Tibial nerve (tissue), 4 donors: ENCODE results near the gene LAD1. TPM values are rescaled to one million over a fixed set of nuclear protein-coding genes. Genes with fewer than 3 reads are reported as not detected.

Experiments used
- DNase-seq, 2 donors: peaks; one replicate each; pipeline ENCODE4 v3.0.0-alpha.2; 2019; ENCODE audit warnings: low spot score in 2 of 2
- H3K27ac ChIP-seq, 4 donors: fragments of 200-600 bp; sonication (generic) in 3 of 4; one replicate each; pipeline ENCODE4 v1.5.1; 2017 to 2019; ENCODE audit warnings: mild to moderate bottlenecking in 1 of 4
- H3K27me3 ChIP-seq, 2 donors: fragments of 200-600 bp; sonication (generic) in 1 of 2; one replicate each; pipeline versions ENCODE4 v1.5.1 to v1.6.0; 2017 to 2019
- H3K36me3 ChIP-seq, 3 donors: fragments of 200-600 bp; sonication (generic); one replicate each; pipeline ENCODE4 v1.5.1; 2018 to 2019
- H3K4me1 ChIP-seq, 4 donors: fragments of 200-600 bp; sonication (generic) in 3 of 4; one replicate each; pipeline ENCODE4 v1.5.1; 2017 to 2019
- H3K4me3 ChIP-seq, 4 donors: fragments of 200-600 bp; sonication (generic) in 3 of 4; one replicate each; pipeline ENCODE4 v1.5.1; 2017 to 2019; ENCODE audit warnings: mild to moderate bottlenecking in 1 of 4, moderate library complexity in 1 of 4
- H3K9me3 ChIP-seq, 4 donors: fragments of 200-600 bp; sonication (generic) in 3 of 4; one replicate each; pipeline ENCODE4 v1.5.1; 2017 to 2019
- CTCF ChIP-seq, 5 experiments: fragments of 200-600 bp in 3 of 5; fragments of 450-650 bp in 2 of 5; sonication (generic) in 3 of 5; IDR thresholded peaks; one replicate each; pipeline ENCODE4 v1.5.1; 2016 to 2019; ENCODE audit warnings: antibody characterized with exemption in 5 of 5, mild to moderate bottlenecking in 3 of 5, moderate library complexity in 2 of 5
- EP300 ChIP-seq, 2 donors: sonication (generic); formaldehyde crosslinking; IDR thresholded peaks; one replicate each; pipeline ENCODE4 v1.6.1; 2017; ENCODE audit warnings: antibody characterized with exemption in 2 of 2, mild to moderate bottlenecking in 1 of 2
- POLR2A ChIP-seq, 2 donors: fragments of 450-650 bp; IDR thresholded peaks; one replicate each; pipeline ENCODE4 v1.6.1; 2017; ENCODE audit warnings: antibody characterized with exemption in 2 of 2, mild to moderate bottlenecking in 2 of 2, moderate library complexity in 2 of 2
- WGBS, 2 donors: methylation state at CpG; one replicate each; pipeline ENCODE4 v1.1.5; 2018; 5-methylcytosine and 5-hydroxymethylcytosine counted together
- total RNA-seq, 4 donors: library from RNA; depleted of rRNA; stranded (reverse); fragments of >200 nt; gene quantifications; one replicate each; pipeline ENCODE4 v1.1.0, GENCODE V29; 2016

Gene LAD1
- total RNA-seq, 4 donors from 2014 or later: not detected

- TF ChIP-seq CTCF (IDR thresholded peaks at IDR 0.05) (no peak), EP300 (IDR thresholded peaks at IDR 0.05) (no peak), POLR2A (IDR thresholded peaks at IDR 0.05) (no peak)
- no peak for DNase-seq
- Histone ChIP-seq H3K27ac (no peak overlapping the region), H3K27me3 (no peaks in the 10 kb centered on the region), H3K4me3 (no peak overlapping the region), H3K9me3 (peaks cover 0 to 5% (median 0%) of the 10 kb centered on the region in 4 donors), H3K4me1 (no peaks in the 10 kb centered on the region), H3K36me3 (no peaks in the 10 kb centered on the region)
- 80 to 88% methylated on average over 11 to 12 of the region's 12 CpGs for WGBS, 2 donors
Measured at GRCh38 chr1:201419746-201420607, 20.9 kb upstream of the LAD1 start.

- Histone ChIP-seq H3K9me3 (peaks cover 0 to 6% (median 0%) of the 10 kb centered on the region in 4 donors), H3K36me3 (no peaks in the 10 kb centered on the region), H3K4me3 (no peak overlapping the region), H3K27ac (no peak overlapping the region), H3K27me3 (no peaks in the 10 kb centered on the region), H3K4me1 (no peaks in the 10 kb centered on the region)
- WGBS, 2 donors: 74 to 76% methylated on average over 4 of the region's 4 CpGs
- TF ChIP-seq EP300 (IDR thresholded peaks at IDR 0.05): no peak
- TF ChIP-seq POLR2A (IDR thresholded peaks at IDR 0.05): no peak
- TF ChIP-seq CTCF (IDR thresholded peaks at IDR 0.05): no peak
- no peak for DNase-seq
Measured at GRCh38 chr1:201419256-201419655, 20.1 kb upstream of the LAD1 start.

GRCh38 chr1:201418461-201418860 lies 19.3 kb upstream of the LAD1 start:
- WGBS, 2 donors: 83 to 92% methylated on average over 3 of the region's 3 CpGs
- no peak overlapping the region for H3K4me3 ChIP-seq
- TF ChIP-seq EP300 (IDR thresholded peaks at IDR 0.05) (no peak), CTCF (IDR thresholded peaks at IDR 0.05) (no peak), POLR2A (IDR thresholded peaks at IDR 0.05) (no peak)
- no peak overlapping the region for H3K27ac ChIP-seq
- H3K27me3 ChIP-seq: no peaks in the 10 kb centered on the region
- DNase-seq: no peak
- peaks cover 0 to 6% (median 0%) of the 10 kb centered on the region in 4 donors for H3K9me3 ChIP-seq
- H3K36me3 ChIP-seq: no peaks in the 10 kb centered on the region
- H3K4me1 ChIP-seq: no peaks in the 10 kb centered on the region

- 89 to 95% methylated on average over 14 to 15 of the region's 15 CpGs for WGBS, 2 donors
- no peak overlapping the region for H3K4me3 ChIP-seq
- H3K27me3 ChIP-seq: no peaks in the 10 kb centered on the region
- no peaks in the 10 kb centered on the region for H3K4me1 ChIP-seq
- H3K36me3 ChIP-seq: peaks cover 0 to 7% (median 0%) of the 10 kb centered on the region in 3 donors
- TF ChIP-seq POLR2A (IDR thresholded peaks at IDR 0.05) (no peak), EP300 (IDR thresholded peaks at IDR 0.05) (no peak), CTCF (IDR thresholded peaks at IDR 0.05) (no peak)
- peaks cover 0 to 6% (median 0%) of the 10 kb centered on the region in 4 donors for H3K9me3 ChIP-seq
- H3K27ac ChIP-seq: no peak overlapping the region
- DNase-seq: no peak
Measured at GRCh38 chr1:201414051-201414738, 15.1 kb upstream of the LAD1 start.

- no peak overlapping the region for H3K4me3 ChIP-seq
- no peaks in the 10 kb centered on the region for H3K4me1 ChIP-seq
- no peak overlapping the region for H3K27ac ChIP-seq
- no peak for DNase-seq
- TF ChIP-seq EP300 (IDR thresholded peaks at IDR 0.05): no peak
- TF ChIP-seq CTCF (IDR thresholded peaks at IDR 0.05): no peak
- TF ChIP-seq POLR2A (IDR thresholded peaks at IDR 0.05): no peak
- no peaks in the 10 kb centered on the region for H3K27me3 ChIP-seq
- peaks cover 0 to 7% (median 0%) of the 10 kb centered on the region in 3 donors for H3K36me3 ChIP-seq
- H3K9me3 ChIP-seq: peaks cover 0 to 6% (median 0%) of the 10 kb centered on the region in 4 donors
- 91% methylated on average over 11 of the region's 12 CpGs; no CpG with 5 or more reads in 1 of the 2 donors for WGBS, 2 donors
Measured at GRCh38 chr1:201411292-201411691, 12.2 kb upstream of the LAD1 start.
